Body of pancreas (tissue), 4 donors: ENCODE data around the gene RASL12. TPM values are rescaled to one million over a fixed set of nuclear protein-coding genes. Genes with fewer than 3 reads are reported as not detected.
"Not testable (repeated sequence)": the region's sequence is repeated elsewhere in the genome, so short reads cannot be mapped to it uniquely, and the experiment has no call there.

Experiments
- ATAC-seq: fragments of 150-250 bp; one replicate; pipeline ENCODE4 v1.9.1; 2016
- DNase-seq, 4 donors: peaks; one replicate each; pipeline ENCODE4 v3.0.0-alpha.2; 2019
- H3K27ac ChIP-seq, 4 donors: fragments of 200-600 bp; sonication (generic); 1 replicate in 3 of 4; 2 replicates in 1 of 4; pipeline versions ENCODE4 v1.5.1 to v1.6.1; 2016 to 2019; ENCODE audit warnings: mild to moderate bottlenecking in 1 of 4, mixed read lengths in 1 of 4, moderate library complexity in 1 of 4
- H3K27me3 ChIP-seq, 2 donors: fragments of 200-600 bp; sonication (generic); one replicate each; pipeline ENCODE4 v1.6.0; 2016; ENCODE audit warnings: mild to moderate bottlenecking in 1 of 2
- H3K36me3 ChIP-seq, 2 donors: fragments of 200-600 bp; sonication (generic); replicated peaks in 1 of 2; 2 replicates each; pipeline ENCODE4 v1.5.1; 2016; ENCODE audit warnings: low read depth in 2 of 2; ENCODE audit not compliant: insufficient read depth in 1 of 2
- H3K4me1 ChIP-seq: fragments of 200-600 bp; sonication (generic); one replicate; pipeline ENCODE4 v1.6.0; 2016
- H3K4me3 ChIP-seq, 2 donors: fragments of 200-600 bp; sonication (generic); 1 replicate in 1 of 2; 2 replicates in 1 of 2; pipeline ENCODE4 v1.5.1; 2016 to 2019
- H3K9me3 ChIP-seq, 3 donors: fragments of 200-600 bp; sonication (generic); 1 replicate in 2 of 3; 2 replicates in 1 of 3; pipeline ENCODE4 v1.5.1; 2016
- CTCF ChIP-seq, 7 experiments: fragments of 450-650 bp in 4 of 7; fragments of 200-600 bp in 3 of 7; sonication (generic) in 3 of 7; IDR thresholded peaks; one replicate each; pipeline ENCODE4 v1.5.1; 2016 to 2019; ENCODE audit warnings: antibody characterized with exemption in 7 of 7
- POLR2A ChIP-seq, 3 donors: fragments of 450-650 bp; IDR thresholded peaks; one replicate each; pipeline ENCODE4 v1.6.1; 2016; ENCODE audit warnings: antibody characterized with exemption in 3 of 3, mild to moderate bottlenecking in 2 of 3
- WGBS, 2 donors: methylation state at CpG; one replicate each; pipeline ENCODE4 v1.1.5; 2017; 5-methylcytosine and 5-hydroxymethylcytosine counted together
- intact Hi-C: fragments of 100-400 bp; cut with DNase I; formaldehyde crosslinking; loops from one replicate; pipeline ENCODE4 v1.15.1; 2023
- total RNA-seq, 2 donors: library from RNA; depleted of rRNA; stranded (reverse); fragments of >200 nt; gene quantifications; one replicate each; pipeline ENCODE4 v1.1.0, GENCODE V29; 2016

The RASL12 gene
- total RNA-seq, 2 donors from 2014 or later = 3.1 to 4.6 TPM

DNA sequence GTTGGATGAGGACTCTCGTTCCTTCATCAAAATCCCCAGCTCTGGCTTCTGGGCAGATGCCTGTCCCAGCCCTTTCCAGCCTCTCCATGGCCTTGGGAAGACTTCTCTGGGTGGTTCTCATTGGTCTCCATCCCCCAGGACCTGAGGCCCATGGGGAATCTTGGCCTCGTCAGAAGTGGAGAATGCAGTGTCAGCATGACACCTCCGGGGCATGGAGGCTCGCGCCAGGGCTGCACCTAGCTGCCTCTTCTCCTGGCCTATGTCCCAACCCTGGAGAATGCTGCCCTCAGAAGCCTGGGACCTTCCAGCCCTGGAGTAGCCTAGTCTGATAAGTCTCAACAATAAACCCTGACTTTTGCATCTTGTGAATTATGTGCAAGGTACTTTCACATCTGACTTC, 11.8 kb upstream of the RASL12 start:
- Histone ChIP-seq H3K9me3 (no peaks in the 10 kb centered on the region), H3K4me3 (no peak overlapping the region), H3K4me1 (peaks cover 10% of the 10 kb centered on the region), H3K27ac (no peak overlapping the region), H3K36me3 (no peaks in the 10 kb centered on the region), H3K27me3 (peaks cover 0 to 9% of the 10 kb centered on the region in 2 donors)
- intact Hi-C loops = no loop called here
- no peak for DNase-seq
- ATAC-seq = no peak
- no peak for TF ChIP-seq CTCF (IDR thresholded peaks at IDR 0.05)
- TF ChIP-seq POLR2A (IDR thresholded peaks at IDR 0.05) = no peak
- 72 to 86% methylated on average over 5 of the region's 5 CpGs for WGBS, 2 donors

GRCh38 chr15:65077981-65078352, 10.2 kb upstream of the RASL12 start:
- no peak overlapping the region for H3K27ac ChIP-seq
- peaks cover 0 to 9% of the 10 kb centered on the region in 2 donors for H3K27me3 ChIP-seq
- TF ChIP-seq POLR2A (IDR thresholded peaks at IDR 0.05) = no peak
- TF ChIP-seq CTCF (IDR thresholded peaks at IDR 0.05) = peak; percentile 19 to 55 (median 46)
- ATAC-seq (peak; percentile 77), DNase-seq (peak; percentile 58 to 70 (median 63))
- H3K4me1 ChIP-seq = peaks cover 10% of the 10 kb centered on the region
- H3K36me3 ChIP-seq = no peaks in the 10 kb centered on the region
- no peak overlapping the region for H3K4me3 ChIP-seq
- WGBS, 2 donors = 12% methylated on average over 23 of the region's 24 CpGs; no CpG with 5 or more reads in 1 of the 2 donors
- intact Hi-C loops = no loop called here
- no peaks in the 10 kb centered on the region for H3K9me3 ChIP-seq

DNA sequence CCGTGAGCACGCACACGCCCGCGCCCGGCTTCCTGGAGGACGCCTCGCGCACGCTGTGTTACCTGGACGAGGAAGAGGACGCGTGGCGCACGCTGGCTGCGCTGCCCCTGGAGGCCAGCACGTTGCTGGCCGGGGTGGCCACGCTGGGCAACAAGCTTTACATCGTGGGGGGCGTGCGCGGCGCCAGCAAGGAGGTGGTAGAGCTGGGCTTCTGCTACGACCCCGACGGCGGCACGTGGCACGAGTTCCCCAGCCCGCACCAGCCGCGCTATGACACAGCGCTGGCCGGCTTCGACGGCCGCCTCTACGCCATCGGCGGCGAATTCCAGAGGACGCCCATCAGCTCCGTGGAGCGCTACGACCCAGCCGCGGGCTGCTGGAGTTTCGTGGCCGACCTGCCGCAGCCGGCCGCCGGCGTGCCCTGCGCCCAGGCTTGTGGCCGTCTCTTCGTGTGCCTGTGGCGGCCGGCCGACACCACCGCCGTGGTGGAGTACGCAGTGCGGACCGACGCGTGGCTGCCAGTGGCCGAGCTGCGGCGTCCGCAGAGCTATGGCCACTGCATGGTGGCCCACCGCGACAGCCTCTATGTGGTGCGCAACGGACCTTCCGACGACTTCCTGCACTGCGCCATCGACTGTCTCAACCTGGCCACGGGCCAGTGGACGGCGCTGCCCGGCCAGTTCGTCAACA, 9.6 kb upstream of the RASL12 start:
- intact Hi-C loops = no loop called here
- TF ChIP-seq POLR2A (IDR thresholded peaks at IDR 0.05) (no peak), CTCF (IDR thresholded peaks at IDR 0.05) (no peak)
- 46% methylated on average over 82 of the region's 85 CpGs; no CpG with 5 or more reads in 1 of the 2 donors for WGBS, 2 donors
- ATAC-seq (no peak), DNase-seq (no peak)
- Histone ChIP-seq H3K9me3 (no peaks in the 10 kb centered on the region), H3K4me3 (no peak overlapping the region), H3K27me3 (peaks cover 0 to 9% of the 10 kb centered on the region in 2 donors), H3K4me1 (peaks cover 10% of the 10 kb centered on the region), H3K27ac (no peak overlapping the region), H3K36me3 (no peaks in the 10 kb centered on the region)

DNA sequence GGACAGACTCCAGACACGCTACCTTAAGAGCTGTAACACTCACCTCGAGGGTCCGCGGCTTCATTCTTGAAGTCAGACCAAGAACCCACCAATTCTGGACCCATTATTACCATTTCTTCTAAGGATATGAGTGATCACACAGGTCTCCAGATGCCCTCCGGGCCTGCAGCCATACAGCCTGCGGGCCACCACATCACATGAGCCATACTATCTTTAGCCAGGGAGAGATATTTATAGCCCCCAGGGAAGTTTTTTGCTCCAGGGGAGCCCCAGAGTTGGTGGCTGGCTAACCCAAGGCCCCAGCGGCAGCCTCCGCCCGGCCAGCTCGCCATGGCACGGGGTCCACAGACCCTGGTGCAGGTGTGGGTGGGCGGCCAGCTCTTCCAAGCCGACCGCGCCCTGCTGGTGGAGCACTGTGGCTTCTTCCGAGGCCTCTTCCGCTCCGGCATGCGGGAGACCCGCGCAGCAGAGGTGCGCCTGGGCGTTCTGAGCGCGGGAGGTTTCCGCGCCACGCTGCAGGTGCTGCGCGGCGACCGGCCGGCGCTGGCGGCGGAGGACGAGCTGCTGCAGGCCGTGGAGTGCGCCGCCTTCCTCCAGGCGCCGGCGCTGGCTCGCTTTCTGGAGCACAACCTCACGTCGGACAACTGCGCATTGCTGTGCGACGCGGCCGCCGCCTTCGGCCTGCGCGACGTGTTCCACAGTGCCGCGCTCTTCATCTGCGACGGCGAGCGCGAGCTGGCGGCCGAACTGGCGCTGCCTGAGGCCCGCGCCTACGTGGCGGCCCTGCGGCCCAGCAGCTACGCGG, 8.9 kb upstream of the RASL12 start, which contains the start of gene KBTBD13:
KBTBD13 (plus strand) TSS at position 261 of the 805 bp plus-strand sequence; CDS start at position 331, 70 bp downstream.
- WGBS, 2 donors = 55 to 94% methylated on average over 7 to 71 of the region's 73 CpGs
- no peaks in the 10 kb centered on the region for H3K36me3 ChIP-seq
- DNase-seq (no peak), ATAC-seq (no peak)
- H3K4me3 ChIP-seq = no peak within 1 kb of the TSS
- intact Hi-C loops = no loop called here
- H3K4me1 ChIP-seq = peaks cover 10% of the 10 kb centered on the region
- no peaks in the 10 kb centered on the region for H3K9me3 ChIP-seq
- peaks cover 0 to 9% of the 10 kb centered on the region in 2 donors for H3K27me3 ChIP-seq
- TF ChIP-seq CTCF (IDR thresholded peaks at IDR 0.05) (no peak), POLR2A (IDR thresholded peaks at IDR 0.05) (no peak)
- no peak within 1 kb of the TSS for H3K27ac ChIP-seq

DNA sequence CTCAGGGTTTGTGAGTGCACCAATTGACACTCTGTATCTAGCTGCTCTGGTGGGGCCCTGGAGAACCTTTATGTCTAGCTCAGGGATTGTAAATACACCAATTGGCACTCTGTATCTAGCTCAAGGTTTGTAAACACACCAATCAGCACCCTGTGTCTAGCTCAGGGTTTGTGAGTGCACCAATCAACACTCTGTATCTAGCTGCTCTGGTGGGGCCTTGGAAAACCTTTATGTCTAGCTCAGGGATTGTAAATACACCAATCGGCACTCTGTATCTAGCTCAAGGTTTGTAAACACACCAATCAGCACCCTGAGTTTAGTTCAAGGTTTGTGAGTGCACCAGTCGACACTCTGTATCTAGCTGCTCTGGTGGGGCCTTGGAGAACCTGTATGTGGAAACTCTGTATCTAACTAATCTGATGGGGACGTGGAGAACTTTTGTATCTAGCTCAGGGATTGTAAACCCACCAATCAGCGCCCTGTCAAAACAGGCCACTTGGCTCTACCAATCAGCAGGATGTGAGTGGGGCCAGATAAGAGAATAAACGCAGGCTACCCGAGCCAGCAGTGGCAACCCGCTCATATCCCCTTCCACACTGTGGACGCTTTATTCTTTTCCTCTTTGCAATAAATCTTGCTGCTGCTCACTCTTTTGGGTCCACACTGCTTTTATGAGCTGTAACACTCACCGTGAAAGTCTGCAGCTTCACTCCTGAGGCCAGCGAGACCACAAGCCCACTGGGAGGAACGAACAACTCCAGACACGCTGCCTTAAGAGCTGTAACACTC, 8.0 kb upstream of the RASL12 start:
- intact Hi-C loops, H3K27ac ChIP-seq, H3K4me3 ChIP-seq, H3K27me3 ChIP-seq, DNase-seq, H3K4me1 ChIP-seq, ATAC-seq, H3K9me3 ChIP-seq, H3K36me3 ChIP-seq: not testable (repeated sequence)
- 64 to 65% methylated on average over 12 of the region's 12 CpGs for WGBS, 2 donors

DNA sequence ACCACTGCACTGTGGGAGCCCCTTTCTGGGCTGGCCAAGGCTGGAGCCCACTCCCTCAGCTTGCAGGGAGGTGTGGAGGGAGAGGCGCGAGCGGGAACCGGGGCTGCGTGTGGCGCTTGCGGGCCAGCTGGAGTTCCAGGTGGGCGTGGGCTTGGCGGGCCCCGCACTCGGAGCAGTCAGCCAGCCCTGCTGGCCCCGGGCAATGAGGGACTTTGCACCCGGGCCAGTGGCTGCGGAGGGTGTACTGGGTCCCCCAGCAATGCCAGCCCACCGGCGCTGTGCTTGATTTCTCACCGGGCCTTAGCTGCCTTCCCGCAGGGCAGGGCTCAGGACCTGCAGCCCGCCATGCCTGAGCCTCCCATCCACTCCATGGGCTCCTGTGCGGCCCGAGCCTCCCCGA, 7.2 kb upstream of the RASL12 start:
- intact Hi-C loops, ATAC-seq: not testable (repeated sequence)
- 97% methylated on average over 20 of the region's 22 CpGs; no CpG with 5 or more reads in 1 of the 2 donors for whole genome bisulfite sequencing, 2 donors

More for the DNA sequence above, 7.2 kb upstream of the RASL12 start:
- not testable (repeated sequence) for H3K4me3 ChIP-seq, H3K9me3 ChIP-seq, H3K27me3 ChIP-seq, H3K27ac ChIP-seq, DNase-seq, H3K4me1 ChIP-seq, H3K36me3 ChIP-seq
